SH-SY5Y (cell line): ENCODE measurements around the gene CRYBA4.

Experiments
- GATA2 ChIP-seq: IDR thresholded peaks from 2 replicates; pipeline ENCODE4 v1.6.1; 2011; ENCODE audit warnings: mild to moderate bottlenecking, low read depth, low read length
- GATA3 ChIP-seq: IDR thresholded peaks from 2 replicates; pipeline ENCODE4 v1.6.1; 2011; ENCODE audit warnings: low read depth, mild to moderate bottlenecking, low read length, moderate library complexity

GRCh38 chr22:26663374-26663923, 41.7 kb downstream of the CRYBA4 start:
- no peak for TF ChIP-seq GATA2
- TF ChIP-seq GATA3 = no peak
